Measurements from ENCODE around the gene GOPC. TPM values are rescaled to one million over a fixed set of nuclear protein-coding genes. Genes with fewer than 3 reads are reported as not detected.

The GOPC gene
- total and polyA plus RNA-seq, 2 donors (not counting 3 experiments of a cell fraction or from before 2014, with no cell fraction given) = 7.8 to 22.8 TPM

- no peak overlapping the region for H2AFZ ChIP-seq (ENCODE audit: low read depth, low read length)
- H3K79me2 ChIP-seq (ENCODE audit: control insufficient read depth, insufficient read depth, low read length) = peaks cover 15% of the 10 kb centered on the region
- ChIA-PET POLR2A (no interaction called here), CTCF (interaction anchor here (0.9 to 1.9 kb wide), 3 partner anchors 10 to 82 kb away, joined by 3 to 5 read pairs (median 5); no protein-coding TSS in a partner anchor)
- H3K36me3 ChIP-seq (ENCODE audit: control insufficient read depth in 2 of 2, extremely low read depth in 1 of 2, insufficient read depth in 2 of 2, low read length in 2 of 2) = peaks cover 8 to 16% of the 10 kb centered on the region in 2 experiments
- no peak for FAIRE-seq
- TF ChIP-seq EZH2 (IDR thresholded peaks at IDR 0.05; ENCODE audit: borderline replicate concordance, low read depth, low read length, severe bottlenecking) = no peak
- TF ChIP-seq, protein P1, sequence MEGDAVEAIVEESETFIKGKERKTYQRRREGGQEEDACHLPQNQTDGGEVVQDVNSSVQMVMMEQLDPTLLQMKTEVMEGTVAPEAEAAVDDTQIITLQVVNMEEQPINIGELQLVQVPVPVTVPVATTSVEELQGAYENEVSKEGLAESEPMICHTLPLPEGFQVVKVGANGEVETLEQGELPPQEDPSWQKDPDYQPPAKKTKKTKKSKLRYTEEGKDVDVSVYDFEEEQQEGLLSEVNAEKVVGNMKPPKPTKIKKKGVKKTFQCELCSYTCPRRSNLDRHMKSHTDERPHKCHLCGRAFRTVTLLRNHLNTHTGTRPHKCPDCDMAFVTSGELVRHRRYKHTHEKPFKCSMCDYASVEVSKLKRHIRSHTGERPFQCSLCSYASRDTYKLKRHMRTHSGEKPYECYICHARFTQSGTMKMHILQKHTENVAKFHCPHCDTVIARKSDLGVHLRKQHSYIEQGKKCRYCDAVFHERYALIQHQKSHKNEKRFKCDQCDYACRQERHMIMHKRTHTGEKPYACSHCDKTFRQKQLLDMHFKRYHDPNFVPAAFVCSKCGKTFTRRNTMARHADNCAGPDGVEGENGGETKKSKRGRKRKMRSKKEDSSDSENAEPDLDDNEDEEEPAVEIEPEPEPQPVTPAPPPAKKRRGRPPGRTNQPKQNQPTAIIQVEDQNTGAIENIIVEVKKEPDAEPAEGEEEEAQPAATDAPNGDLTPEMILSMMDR (IDR thresholded peaks at IDR 0.05; ENCODE audit: extremely low read depth in 1 of 2, insufficient read depth in 1 of 2, low read depth in 1 of 2, low read length in 2 of 2) = no peak
- TF ChIP-seq FOS (IDR thresholded peaks at IDR 0.05; ENCODE audit: borderline replicate concordance, insufficient read depth, low read length) = no peak
- no peak for TF ChIP-seq JUN (IDR thresholded peaks at IDR 0.05; ENCODE audit: borderline replicate concordance, insufficient read depth, insufficient read length, low read depth)
- TF ChIP-seq, protein P2, sequence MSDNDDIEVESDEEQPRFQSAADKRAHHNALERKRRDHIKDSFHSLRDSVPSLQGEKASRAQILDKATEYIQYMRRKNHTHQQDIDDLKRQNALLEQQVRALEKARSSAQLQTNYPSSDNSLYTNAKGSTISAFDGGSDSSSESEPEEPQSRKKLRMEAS (IDR thresholded peaks at IDR 0.05; ENCODE audit: insufficient read depth, insufficient read length) = no peak
- no peak for TF ChIP-seq MYC (IDR thresholded peaks at IDR 0.05; ENCODE audit: low read depth, low read length)
- no peak for TF ChIP-seq POLR2A (IDR thresholded peaks at IDR 0.05; ENCODE audit: low read depth, low read length)
- TF ChIP-seq GATA2 (IDR thresholded peaks at IDR 0.05; ENCODE audit: insufficient read depth, insufficient read length, low read depth, low read length) = no peak
- DNase-seq (ENCODE audit: low read depth, low spot score) = no peak
- H3K9ac ChIP-seq (replicated peaks; ENCODE audit: extremely low read depth, insufficient read depth, low read length) = no peak overlapping the region
- BruUV-seq (replicated peaks) = no TSS peak
- dilution Hi-C loops (cut with MboI; ENCODE audit: extremely low pct_ligation_motif_present, low sequenced_read_pairs) (no loop called here), intact Hi-C loops (cut with micrococcal nuclease) (no loop called here)
- H3K27me3 ChIP-seq (ENCODE audit: control insufficient read depth in 2 of 2, insufficient read depth in 2 of 2, low read length in 2 of 2) = no peaks in the 10 kb centered on the region
- no peak overlapping the region for H3K4me2 ChIP-seq (ENCODE audit: insufficient read depth, low read length)
- H3K9me3 ChIP-seq (replicated peaks; ENCODE audit: control insufficient read depth, insufficient read depth, low read length) = no peaks in the 10 kb centered on the region
- H3K4me3 ChIP-seq (replicated peaks in 1 of 3; ENCODE audit: insufficient read depth in 1 of 3, low read depth in 1 of 3, low read length in 3 of 3) = no peak overlapping the region
- H3K9me1 ChIP-seq (replicated peaks; ENCODE audit: control insufficient read depth, extremely low read depth, insufficient read depth, low read length) = no peaks in the 10 kb centered on the region
- H3K27ac ChIP-seq (ENCODE audit: insufficient read depth, low read depth, low read length) = no peak overlapping the region
- H4K20me1 ChIP-seq (replicated peaks; ENCODE audit: control insufficient read depth, extremely low read depth, insufficient read depth, low read length) = no peaks in the 10 kb centered on the region
- H3K4me1 ChIP-seq (ENCODE audit: control insufficient read depth, extremely low read depth, insufficient read depth, low read length) = peaks cover 17% of the 10 kb centered on the region
These were observed 71.0 kb downstream of the GOPC start for GRCh38 chr6:117531346-117531745.
